HepG2 (cell line): Measurements from ENCODE around the gene MFAP4. TPM values are rescaled to one million over a fixed set of nuclear protein-coding genes. Genes with fewer than 3 reads are reported as not detected.

Experiments used
- ATAD3A ChIP-seq: sonication (generic); formaldehyde crosslinking; IDR thresholded peaks from 2 replicates; pipeline ENCODE4 v1.4.0; 2020; ENCODE audit warnings: missing genetic modification reagents
- HMG20A ChIP-seq: IDR thresholded peaks from 2 replicates; pipeline ENCODE4 v1.6.1; 2016; ENCODE audit warnings: borderline replicate concordance
- KAT7 ChIP-seq: IDR thresholded peaks from 2 replicates; pipeline ENCODE4 v1.6.1; 2018; ENCODE audit warnings: borderline replicate concordance, missing compliant biosample characterization
- KDM5B ChIP-seq: sonication (generic); formaldehyde crosslinking; IDR thresholded peaks from 2 replicates; pipeline ENCODE4 v1.4.0; 2020; ENCODE audit warnings: missing genetic modification reagents, mild to moderate bottlenecking, borderline replicate concordance
- MBNL3 ChIP-seq: fragments of 250-450 bp; sonication (Bioruptor Pico); conservative IDR thresholded peaks from 2 replicates; pipeline ENCODE4 v1.8.0; 2022; ENCODE audit warnings: mild to moderate bottlenecking, inconsistent platforms
- TERF1 ChIP-seq: sonication (generic); formaldehyde crosslinking; IDR thresholded peaks from 2 replicates; pipeline ENCODE4 v1.8.0; 2022; ENCODE audit warnings: mild to moderate bottlenecking, missing genetic modification reagents, moderate library complexity
- ZNF574 ChIP-seq: sonication (generic); formaldehyde crosslinking; IDR thresholded peaks from 2 replicates; pipeline ENCODE4 v1.4.0; 2020; ENCODE audit warnings: missing genetic modification reagents
- ZNF646 ChIP-seq: sonication (generic); formaldehyde crosslinking; IDR thresholded peaks from 2 replicates; pipeline ENCODE4 v1.9.0; 2021; ENCODE audit warnings: mild to moderate bottlenecking, missing genetic modification reagents
- polyA plus RNA-seq, 8 experiments: library from polyadenylated mRNA; depleted of rRNA in 3 of 8; stranded (reverse) in 7 of 8; unstranded in 1 of 8; fragments of >200 nt; fragmentation: Illumina TruSeq in 4 of 8; extraction: Trizol in 4 of 8; gene quantifications; 2 replicates each; pipeline versions ENCODE4 v1.2.1 to v1.2.3, GENCODE V29; 2011 to 2016; ENCODE audit warnings: low read depth in 4 of 8, missing spikeins in 1 of 8, mixed read lengths in 1 of 8; ENCODE audit not compliant: insufficient read depth in 1 of 8
- total RNA-seq, 5 experiments: library from RNA; depleted of rRNA; stranded (reverse); fragments of >200 nt; fragmentation: Illumina TruSeq; extraction: Trizol; gene quantifications; 2 replicates each; pipeline ENCODE4 v1.2.3, GENCODE V29; 2016; ENCODE audit warnings: low read depth in 1 of 5
- TF ChIP-seq, protein P1 (sequence below): sonication (generic); formaldehyde crosslinking; conservative IDR thresholded peaks from 2 replicates; pipeline ENCODE4 v1.4.0; 2020; ENCODE audit warnings: missing genetic modification reagents
- TF ChIP-seq, protein P2 (sequence below): sonication (generic); formaldehyde crosslinking; conservative IDR thresholded peaks from 2 replicates; pipeline ENCODE4 v1.8.0; 2022; ENCODE audit warnings: low read depth, missing genetic modification reagents

The MFAP4 gene
- total and polyA plus RNA-seq, 2 of the 13 experiments (the other 11 are each of a cell fraction or from before 2014, with no cell fraction given), result 0.08 TPM; not detected in 1

DNA sequence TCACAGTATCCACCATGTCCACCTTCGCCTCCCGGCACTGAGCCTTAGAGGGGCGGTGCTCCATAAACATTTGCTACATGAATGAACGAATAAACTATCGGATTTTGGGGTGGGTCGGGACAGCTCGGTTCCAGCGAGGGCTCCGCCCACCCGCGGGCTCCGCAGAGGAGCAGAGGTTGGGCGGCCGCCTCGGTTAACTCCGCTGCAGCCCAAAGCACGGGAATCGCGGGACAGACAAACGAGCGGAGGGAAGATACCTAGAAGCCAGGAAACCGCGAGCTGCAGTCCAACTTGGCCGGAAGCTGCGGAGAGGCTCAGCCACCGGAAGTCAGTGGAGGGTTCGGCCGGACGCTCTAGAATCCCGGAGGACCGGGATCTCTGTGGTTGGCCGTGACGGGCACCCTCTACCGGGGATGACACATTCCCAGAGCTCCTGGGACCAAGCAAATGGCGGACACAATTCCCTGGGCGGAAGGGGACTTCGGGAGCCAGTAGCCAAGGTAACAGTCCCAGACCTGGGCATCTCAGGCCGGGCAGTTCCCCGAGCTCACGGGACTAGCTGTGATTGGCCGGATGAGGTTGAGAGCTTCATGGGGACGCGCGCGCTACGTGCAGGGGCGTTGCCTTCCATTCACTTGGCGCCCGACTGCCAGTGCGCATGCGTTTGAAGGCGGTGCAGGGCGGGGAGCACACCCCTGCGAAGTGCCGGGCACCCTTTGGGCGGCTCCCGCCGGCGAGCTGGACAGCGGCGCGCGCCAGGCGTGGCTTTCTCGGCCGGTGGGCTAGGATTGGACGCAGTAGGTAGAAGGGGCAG lies 9.2 kb downstream of the MFAP4 start (continued):
- TF ChIP-seq ATAD3A (CRISPR knock-in tag), result no peak
- TF ChIP-seq, protein P1, sequence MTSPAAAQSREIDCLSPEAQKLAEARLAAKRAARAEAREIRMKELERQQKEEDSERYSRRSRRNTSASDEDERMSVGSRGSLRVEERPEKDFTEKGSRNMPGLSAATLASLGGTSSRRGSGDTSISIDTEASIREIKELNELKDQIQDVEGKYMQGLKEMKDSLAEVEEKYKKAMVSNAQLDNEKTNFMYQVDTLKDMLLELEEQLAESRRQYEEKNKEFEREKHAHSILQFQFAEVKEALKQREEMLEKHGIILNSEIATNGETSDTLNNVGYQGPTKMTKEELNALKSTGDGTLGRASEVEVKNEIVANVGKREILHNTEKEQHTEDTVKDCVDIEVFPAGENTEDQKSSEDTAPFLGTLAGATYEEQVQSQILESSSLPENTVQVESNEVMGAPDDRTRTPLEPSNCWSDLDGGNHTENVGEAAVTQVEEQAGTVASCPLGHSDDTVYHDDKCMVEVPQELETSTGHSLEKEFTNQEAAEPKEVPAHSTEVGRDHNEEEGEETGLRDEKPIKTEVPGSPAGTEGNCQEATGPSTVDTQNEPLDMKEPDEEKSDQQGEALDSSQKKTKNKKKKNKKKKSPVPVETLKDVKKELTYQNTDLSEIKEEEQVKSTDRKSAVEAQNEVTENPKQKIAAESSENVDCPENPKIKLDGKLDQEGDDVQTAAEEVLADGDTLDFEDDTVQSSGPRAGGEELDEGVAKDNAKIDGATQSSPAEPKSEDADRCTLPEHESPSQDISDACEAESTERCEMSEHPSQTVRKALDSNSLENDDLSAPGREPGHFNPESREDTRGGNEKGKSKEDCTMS, result no peak
- TF ChIP-seq, protein P2, sequence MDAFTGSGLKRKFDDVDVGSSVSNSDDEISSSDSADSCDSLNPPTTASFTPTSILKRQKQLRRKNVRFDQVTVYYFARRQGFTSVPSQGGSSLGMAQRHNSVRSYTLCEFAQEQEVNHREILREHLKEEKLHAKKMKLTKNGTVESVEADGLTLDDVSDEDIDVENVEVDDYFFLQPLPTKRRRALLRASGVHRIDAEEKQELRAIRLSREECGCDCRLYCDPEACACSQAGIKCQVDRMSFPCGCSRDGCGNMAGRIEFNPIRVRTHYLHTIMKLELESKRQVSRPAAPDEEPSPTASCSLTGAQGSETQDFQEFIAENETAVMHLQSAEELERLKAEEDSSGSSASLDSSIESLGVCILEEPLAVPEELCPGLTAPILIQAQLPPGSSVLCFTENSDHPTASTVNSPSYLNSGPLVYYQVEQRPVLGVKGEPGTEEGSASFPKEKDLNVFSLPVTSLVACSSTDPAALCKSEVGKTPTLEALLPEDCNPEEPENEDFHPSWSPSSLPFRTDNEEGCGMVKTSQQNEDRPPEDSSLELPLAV (CRISPR knock-in tag), result no peak
- no peak for TF ChIP-seq TERF1 (CRISPR knock-in tag)
- TF ChIP-seq KAT7 (CRISPR knock-in tag), result no peak
- TF ChIP-seq HMG20A, result no peak
- TF ChIP-seq ZNF646, result no peak
- TF ChIP-seq KDM5B (CRISPR knock-in tag), result peak; percentile 71; the same call in 1 of the 2 replicates
- peak; percentile 100 for TF ChIP-seq ZNF574 (CRISPR knock-in tag)
- TF ChIP-seq MBNL3 (CRISPR knock-in tag), result no peak
